Left lung (tissue), 10 donors: ENCODE measurements around the gene PCDHB16. TPM values are rescaled to one million over a fixed set of nuclear protein-coding genes. Genes with fewer than 3 reads are reported as not detected.
"Not testable (repeated sequence)": the region's sequence is repeated elsewhere in the genome, so short reads cannot be mapped to it uniquely, and the experiment has no call there.

Experiments
- ATAC-seq: fragments of 200-7000 bp; cut with Tn5 transposase; one replicate; pipeline ENCODE4 v1.9.1; 2020; ENCODE audit warnings: moderate library complexity
- DNase-seq, 4 donors: peaks; one replicate each; pipeline ENCODE4 v3.0.0-alpha.2; 2013 to 2020
- H3K27ac ChIP-seq, 2 donors: fragments of 200-600 bp; sonication (generic) in 1 of 2; one replicate each; pipeline versions ENCODE4 v1.5.0 to v1.8.0; 2020 to 2021
- H3K27me3 ChIP-seq, 2 donors: fragments of 200-600 bp; sonication (generic) in 1 of 2; one replicate each; pipeline versions ENCODE4 v1.5.0 to v1.8.0; 2020 to 2021
- H3K36me3 ChIP-seq, 2 donors: fragments of 200-600 bp; sonication (generic) in 1 of 2; one replicate each; pipeline versions ENCODE4 v1.5.0 to v1.8.0; 2020 to 2021
- H3K4me1 ChIP-seq, 2 donors: fragments of 200-600 bp; one replicate each; pipeline ENCODE4 v1.8.0; 2021
- H3K4me3 ChIP-seq, 2 donors: fragments of 200-600 bp; sonication (generic) in 1 of 2; one replicate each; pipeline versions ENCODE4 v1.5.0 to v1.8.0; 2020 to 2021; ENCODE audit warnings: mild to moderate bottlenecking in 1 of 2
- H3K9me3 ChIP-seq, 2 donors: fragments of 200-600 bp; sonication (generic) in 1 of 2; one replicate each; pipeline versions ENCODE4 v1.5.0 to v1.8.0; 2020 to 2021
- intact Hi-C, 2 donors: fragments of 100-400 bp; cut with DNase I; formaldehyde crosslinking; loops; one replicate each; pipeline versions ENCODE4 v1.11.2 to v1.14.2; 2022
- polyA plus RNA-seq, 6 donors: library from polyadenylated mRNA; unstranded; fragments of 120-200 nt; gene quantifications; one replicate each; pipeline ENCODE4 v1.2.1, GENCODE V29; 2013; ENCODE audit not compliant: insufficient read length in 6 of 6
- total RNA-seq, 2 donors: library from RNA; stranded (reverse); fragmentation: NEBNext Ultra II Directional; extraction: Animal tissue kit (Norgen Biotek cat#: 25700); gene quantifications; one replicate each; pipeline ENCODE4 v1.2.1, GENCODE V29; 2021
- TF ChIP-seq, protein P1 (sequence below), 2 donors: fragments of 200-600 bp; sonication (generic) in 1 of 2; IDR thresholded peaks; one replicate each; pipeline versions ENCODE4 v1.5.0 to v1.8.0; 2021; ENCODE audit warnings: antibody characterized with exemption in 2 of 2
- donor health status: DM: no; HTN: yes; CAD: no.
- donor health status: DM: no; HTN: no; CAD: no.

Gene PCDHB16
- total and polyA plus RNA-seq, 8 donors, result 1.8 to 8.2 (median 6.1) TPM

DNA sequence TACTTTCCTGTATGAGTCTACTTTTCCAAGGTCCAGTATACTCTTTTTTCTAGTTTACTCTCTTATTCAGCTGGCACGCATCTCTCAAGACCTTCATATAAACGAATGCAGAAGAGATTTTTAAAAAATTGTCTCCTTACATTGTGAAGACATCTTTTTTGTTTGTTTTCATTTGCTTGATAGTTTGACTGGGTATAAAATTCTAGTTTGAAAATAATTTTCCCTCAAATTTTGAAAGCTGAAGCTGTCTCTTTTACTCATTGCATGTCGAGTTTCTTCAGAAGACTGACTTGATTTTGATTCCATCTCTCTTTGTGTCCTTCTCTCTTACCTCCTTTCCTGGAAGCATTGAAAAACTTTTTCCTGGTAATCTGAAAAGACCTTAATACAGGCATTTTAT, 14.2 kb downstream of the PCDHB16 start:
- DNase-seq, result no peak
- TF ChIP-seq, protein P1, sequence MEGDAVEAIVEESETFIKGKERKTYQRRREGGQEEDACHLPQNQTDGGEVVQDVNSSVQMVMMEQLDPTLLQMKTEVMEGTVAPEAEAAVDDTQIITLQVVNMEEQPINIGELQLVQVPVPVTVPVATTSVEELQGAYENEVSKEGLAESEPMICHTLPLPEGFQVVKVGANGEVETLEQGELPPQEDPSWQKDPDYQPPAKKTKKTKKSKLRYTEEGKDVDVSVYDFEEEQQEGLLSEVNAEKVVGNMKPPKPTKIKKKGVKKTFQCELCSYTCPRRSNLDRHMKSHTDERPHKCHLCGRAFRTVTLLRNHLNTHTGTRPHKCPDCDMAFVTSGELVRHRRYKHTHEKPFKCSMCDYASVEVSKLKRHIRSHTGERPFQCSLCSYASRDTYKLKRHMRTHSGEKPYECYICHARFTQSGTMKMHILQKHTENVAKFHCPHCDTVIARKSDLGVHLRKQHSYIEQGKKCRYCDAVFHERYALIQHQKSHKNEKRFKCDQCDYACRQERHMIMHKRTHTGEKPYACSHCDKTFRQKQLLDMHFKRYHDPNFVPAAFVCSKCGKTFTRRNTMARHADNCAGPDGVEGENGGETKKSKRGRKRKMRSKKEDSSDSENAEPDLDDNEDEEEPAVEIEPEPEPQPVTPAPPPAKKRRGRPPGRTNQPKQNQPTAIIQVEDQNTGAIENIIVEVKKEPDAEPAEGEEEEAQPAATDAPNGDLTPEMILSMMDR (IDR thresholded peaks at IDR 0.05), result no peak
- peaks cover 5 to 84% of the 10 kb centered on the region in 2 donors for H3K9me3 ChIP-seq
- H3K36me3 ChIP-seq, result no peaks in the 10 kb centered on the region
- ATAC-seq, result no peak
- H3K4me3 ChIP-seq, result no peak overlapping the region
- H3K4me1 ChIP-seq, result no peaks in the 10 kb centered on the region
- no peak overlapping the region for H3K27ac ChIP-seq
- intact Hi-C loops, result no loop called here
- H3K27me3 ChIP-seq, result peaks cover 0 to 36% of the 10 kb centered on the region in 2 donors

DNA sequence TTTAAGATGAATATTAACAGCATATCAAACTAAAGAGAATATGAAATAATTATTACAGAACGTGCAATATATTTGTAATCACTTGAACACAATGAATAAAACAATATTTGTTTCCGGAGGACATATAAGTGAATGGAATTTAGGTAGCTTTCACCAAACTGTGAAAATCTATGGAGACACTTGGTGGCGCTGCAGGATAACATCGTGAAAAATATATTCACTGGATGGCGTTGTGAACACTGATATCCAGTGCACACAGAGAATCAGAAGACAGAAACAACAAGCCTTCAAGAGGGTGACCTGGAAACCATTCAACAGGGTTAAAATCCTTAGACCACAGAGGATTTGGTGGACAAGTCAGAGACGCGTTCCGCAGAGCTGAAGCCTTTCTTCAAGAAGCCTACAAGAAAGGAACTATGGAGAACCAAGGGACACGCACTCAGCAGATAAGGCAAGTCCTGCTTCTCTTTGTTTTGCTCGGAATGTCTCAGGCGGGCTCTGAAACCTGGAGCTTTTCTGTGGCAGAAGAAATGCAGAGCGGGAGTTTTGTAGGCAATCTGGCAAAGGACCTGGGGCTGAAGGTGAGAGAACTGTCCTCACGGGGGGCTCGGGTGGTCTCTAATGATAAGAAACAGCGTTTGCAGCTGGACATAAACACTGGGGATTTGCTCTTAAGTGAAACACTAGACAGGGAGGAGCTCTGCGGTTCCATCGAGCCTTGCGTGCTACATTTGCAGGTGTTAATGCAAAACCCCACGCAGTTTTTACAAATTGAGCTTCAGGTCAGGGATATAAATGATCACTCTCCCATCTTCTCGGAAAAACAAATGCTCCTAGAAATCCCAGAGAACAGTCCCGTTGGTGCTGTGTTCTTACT, 17.4 kb downstream of the PCDHB16 start, which contains the start of gene PCDHB11:
TSS of gene PCDHB11 (plus strand) at position 269 of the 877 bp plus-strand sequence. CDS start at position 417, 148 bp downstream.
- Histone ChIP-seq H3K4me1 (no peaks in the 10 kb centered on the region), H3K36me3 (no peaks in the 10 kb centered on the region), H3K27me3 (peaks cover 0 to 33% of the 10 kb centered on the region in 2 donors), H3K4me3 (no peak within 1 kb of the TSS), H3K9me3 (peaks cover 5 to 92% of the 10 kb centered on the region in 2 donors), H3K27ac (no peak within 1 kb of the TSS)
- intact Hi-C loops, result no loop called here
- DNase-seq (no peak), ATAC-seq (peak; percentile 26)
- TF ChIP-seq, protein P1 (IDR thresholded peaks at IDR 0.05), result no peak

DNA sequence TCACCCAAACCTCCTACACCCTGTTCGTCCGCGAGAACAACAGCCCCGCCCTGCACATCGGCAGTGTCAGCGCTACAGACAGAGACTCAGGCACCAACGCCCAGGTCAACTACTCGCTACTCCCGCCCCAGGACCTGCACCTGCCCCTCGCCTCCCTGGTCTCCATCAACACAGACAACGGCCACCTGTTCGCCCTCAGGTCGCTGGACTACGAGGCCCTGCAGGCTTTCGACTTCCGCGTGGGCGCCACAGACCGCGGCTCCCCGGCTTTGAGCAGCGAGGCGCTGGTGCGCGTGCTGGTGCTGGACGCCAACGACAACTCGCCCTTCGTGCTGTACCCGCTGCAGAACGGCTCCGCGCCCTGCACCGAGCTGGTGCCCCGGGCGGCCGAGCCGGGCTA, 18.9 kb downstream of the PCDHB16 start:
- ATAC-seq, intact Hi-C loops, H3K4me3 ChIP-seq, H3K27ac ChIP-seq, H3K36me3 ChIP-seq, H3K4me1 ChIP-seq, DNase-seq: not testable (repeated sequence)
- Histone ChIP-seq H3K27me3 (peaks cover 0 to 32% of the 10 kb centered on the region in 2 donors), H3K9me3 (peaks cover 5 to 83% of the 10 kb centered on the region in 2 donors)

DNA sequence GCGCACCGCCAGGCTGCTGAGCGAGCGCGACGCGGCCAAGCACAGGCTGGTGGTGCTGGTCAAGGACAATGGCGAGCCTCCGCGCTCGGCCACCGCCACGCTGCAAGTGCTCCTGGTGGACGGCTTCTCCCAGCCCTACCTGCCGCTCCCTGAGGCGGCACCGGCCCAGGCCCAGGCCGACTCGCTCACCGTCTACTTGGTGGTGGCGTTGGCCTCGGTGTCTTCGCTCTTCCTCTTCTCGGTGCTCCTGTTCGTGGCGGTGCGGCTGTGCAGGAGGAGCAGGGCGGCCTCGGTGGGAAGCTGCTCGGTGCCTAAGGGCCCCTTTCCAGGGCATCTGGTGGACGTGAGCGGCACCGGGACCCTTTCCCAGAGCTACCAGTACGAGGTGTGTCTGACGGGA, 19.5 kb downstream of the PCDHB16 start:
- H3K27ac ChIP-seq, H3K36me3 ChIP-seq, ATAC-seq, H3K4me1 ChIP-seq, intact Hi-C loops, H3K4me3 ChIP-seq: not testable (repeated sequence)
- peak in 1 of 4 donors; percentile 59 for DNase-seq
- Histone ChIP-seq H3K27me3 (peaks cover 0 to 32% of the 10 kb centered on the region in 2 donors), H3K9me3 (peaks cover 5 to 78% of the 10 kb centered on the region in 2 donors)

DNA sequence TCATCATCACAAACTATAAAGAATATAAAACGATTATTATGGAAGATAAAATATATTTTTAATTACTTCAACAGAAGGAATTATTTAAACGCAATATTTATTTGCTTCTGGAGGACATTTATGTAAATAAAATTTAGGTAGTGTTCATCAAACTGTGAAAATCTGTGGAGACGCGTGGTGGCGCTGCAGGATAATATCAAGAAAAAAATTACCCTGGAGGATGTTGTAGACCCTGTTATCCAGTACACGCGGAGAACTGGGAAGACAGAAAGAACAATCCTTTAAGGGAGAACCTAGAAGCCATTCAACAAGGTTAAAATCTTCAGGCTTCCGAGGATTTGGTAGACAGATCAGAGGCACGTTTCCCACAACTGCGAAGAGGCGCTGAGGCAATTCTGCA, 26.3 kb downstream of the PCDHB16 start, which contains the start of gene PCDHB12:
TSS of gene PCDHB12 (plus strand) at position 242 of the 400 bp plus-strand sequence. CDS start 189 bp downstream, outside the sequence.
- DNase-seq (peak in 1 of 4 donors; percentile 17), ATAC-seq (no peak)
- Histone ChIP-seq H3K36me3 (no peaks in the 10 kb centered on the region), H3K27me3 (peaks cover 0 to 42% of the 10 kb centered on the region in 2 donors), H3K4me3 (no peak within 1 kb of the TSS), H3K4me1 (no peaks in the 10 kb centered on the region), H3K9me3 (peaks cover 0 to 70% of the 10 kb centered on the region in 2 donors), H3K27ac (no peak within 1 kb of the TSS)
- intact Hi-C loops, result no loop called here
- TF ChIP-seq, protein P1 (IDR thresholded peaks at IDR 0.05), result no peak

DNA sequence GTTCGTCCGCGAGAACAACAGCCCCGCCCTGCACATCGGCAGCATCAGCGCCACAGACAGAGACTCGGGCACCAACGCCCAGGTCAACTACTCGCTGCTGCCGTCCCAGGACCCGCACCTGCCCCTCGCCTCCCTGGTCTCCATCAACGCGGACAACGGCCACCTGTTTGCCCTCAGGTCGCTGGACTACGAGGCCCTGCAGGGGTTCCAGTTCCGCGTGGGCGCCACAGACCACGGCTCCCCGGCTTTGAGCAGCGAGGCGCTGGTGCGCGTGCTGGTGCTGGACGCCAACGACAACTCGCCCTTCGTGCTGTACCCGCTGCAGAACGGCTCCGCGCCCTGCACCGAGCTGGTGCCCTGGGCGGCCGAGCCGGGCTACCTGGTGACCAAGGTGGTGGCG, 28.1 kb downstream of the PCDHB16 start:
- H3K9me3 ChIP-seq, result peaks cover 0 to 62% of the 10 kb centered on the region in 2 donors
- H3K36me3 ChIP-seq, DNase-seq, ATAC-seq, intact Hi-C loops, H3K4me1 ChIP-seq, H3K27ac ChIP-seq, H3K4me3 ChIP-seq: not testable (repeated sequence)
- H3K27me3 ChIP-seq, result peaks cover 0 to 46% of the 10 kb centered on the region in 2 donors

DNA sequence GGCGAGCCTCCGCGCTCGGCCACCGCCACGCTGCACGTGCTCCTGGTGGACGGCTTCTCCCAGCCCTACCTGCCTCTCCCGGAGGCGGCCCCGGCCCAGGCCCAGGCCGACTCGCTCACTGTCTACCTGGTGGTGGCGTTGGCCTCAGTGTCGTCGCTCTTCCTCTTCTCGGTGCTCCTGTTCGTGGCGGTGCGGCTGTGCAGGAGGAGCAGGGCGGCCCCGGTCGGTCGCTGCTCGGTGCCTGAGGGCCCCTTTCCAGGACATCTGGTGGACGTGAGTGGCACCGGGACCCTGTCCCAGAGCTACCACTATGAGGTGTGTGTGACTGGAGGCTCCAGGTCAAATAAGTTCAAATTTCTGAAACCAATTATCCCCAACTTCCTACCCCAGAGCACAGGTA, 28.7 kb downstream of the PCDHB16 start:
- H3K4me1 ChIP-seq, DNase-seq, ATAC-seq, intact Hi-C loops, H3K4me3 ChIP-seq, H3K27ac ChIP-seq, H3K36me3 ChIP-seq: not testable (repeated sequence)
- peaks cover 0 to 65% of the 10 kb centered on the region in 2 donors for H3K9me3 ChIP-seq
- peaks cover 0 to 46% of the 10 kb centered on the region in 2 donors for H3K27me3 ChIP-seq

DNA sequence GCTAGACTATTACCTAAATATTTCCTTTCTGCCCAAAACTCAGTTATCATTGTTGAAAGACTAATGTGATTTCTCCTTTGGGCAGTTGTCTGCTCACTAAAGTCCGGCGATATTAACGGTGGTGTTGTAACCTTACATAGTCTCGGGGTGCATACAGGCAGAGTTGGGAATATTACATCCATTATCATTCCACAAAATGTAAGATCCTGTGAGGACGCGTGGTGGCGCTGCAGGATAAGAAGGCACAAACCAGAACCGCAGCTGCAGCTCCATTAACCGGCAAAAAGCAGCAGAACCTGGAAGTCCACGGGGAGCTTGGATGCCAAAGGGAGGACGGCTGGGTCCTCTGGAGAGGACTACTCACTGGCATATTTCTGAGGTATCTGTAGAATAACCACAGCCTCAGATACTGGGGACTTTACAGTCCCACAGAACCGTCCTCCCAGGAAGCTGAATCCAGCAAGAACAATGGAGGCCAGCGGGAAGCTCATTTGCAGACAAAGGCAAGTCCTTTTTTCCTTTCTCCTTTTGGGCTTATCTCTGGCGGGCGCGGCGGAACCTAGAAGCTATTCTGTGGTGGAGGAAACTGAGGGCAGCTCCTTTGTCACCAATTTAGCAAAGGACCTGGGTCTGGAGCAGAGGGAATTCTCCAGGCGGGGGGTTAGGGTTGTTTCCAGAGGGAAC, 31.6 kb downstream of the PCDHB16 start, which contains the start of gene PCDHB13:
TSS of gene PCDHB13 (plus strand) at position 264 of the 684 bp plus-strand sequence. CDS start at position 469, 205 bp downstream.
- Histone ChIP-seq H3K27me3 (peaks cover 0 to 44% of the 10 kb centered on the region in 2 donors), H3K9me3 (peaks cover 0 to 69% of the 10 kb centered on the region in 2 donors)
- H3K4me3 ChIP-seq, H3K4me1 ChIP-seq, H3K27ac ChIP-seq, intact Hi-C loops, H3K36me3 ChIP-seq: not testable (repeated sequence)
- DNase-seq (peak in 1 of 4 donors; percentile 33), ATAC-seq (peak; percentile 57)

DNA sequence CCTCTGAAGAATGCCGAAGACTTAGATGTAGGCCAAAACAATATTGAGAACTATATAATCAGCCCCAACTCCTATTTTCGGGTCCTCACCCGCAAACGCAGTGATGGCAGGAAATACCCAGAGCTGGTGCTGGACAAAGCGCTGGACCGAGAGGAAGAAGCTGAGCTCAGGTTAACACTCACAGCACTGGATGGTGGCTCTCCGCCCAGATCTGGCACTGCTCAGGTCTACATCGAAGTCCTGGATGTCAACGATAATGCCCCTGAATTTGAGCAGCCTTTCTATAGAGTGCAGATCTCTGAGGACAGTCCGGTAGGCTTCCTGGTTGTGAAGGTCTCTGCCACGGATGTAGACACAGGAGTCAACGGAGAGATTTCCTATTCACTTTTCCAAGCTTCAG, 32.4 kb downstream of the PCDHB16 start:
- H3K27me3 ChIP-seq, result peaks cover 0 to 36% of the 10 kb centered on the region in 2 donors
- ATAC-seq, H3K4me3 ChIP-seq, DNase-seq, H3K36me3 ChIP-seq, H3K27ac ChIP-seq, H3K4me1 ChIP-seq, intact Hi-C loops: not testable (repeated sequence)
- H3K9me3 ChIP-seq, result peaks cover 0 to 68% of the 10 kb centered on the region in 2 donors
